Fibroblast of lung (primary cell): ENCODE measurements around the gene LIMK1.

ENCODE experiments used
- CTCF ChIP-seq, 2 donors: IDR thresholded peaks in 1 of 2; conservative IDR thresholded peaks in 1 of 2; 1 replicate in 1 of 2; 2 replicates in 1 of 2; pipeline ENCODE4 v1.5.1; 2011 to 2012; ENCODE audit warnings: low read length in 2 of 2, control low read depth in 1 of 2, inconsistent platforms in 1 of 2, low read depth in 1 of 2, mild to moderate bottlenecking in 1 of 2
- EZH2 ChIP-seq: IDR thresholded peaks from 2 replicates; pipeline ENCODE4 v1.5.1; 2012; ENCODE audit warnings: low read length, control low read depth, mild to moderate bottlenecking; ENCODE audit errors: missing control alignments

GRCh38 chr7:74059037-74059436 is 24.6 kb upstream of the LIMK1 start:
- TF ChIP-seq EZH2 (no peak), CTCF (conservative IDR thresholded peaks at IDR 0.05 in 1 of 2, IDR thresholded peaks at IDR 0.05 in 1 of 2; ENCODE audit: low read depth in 1 of 2, low read length in 2 of 2) (no peak)
